Hepatocyte (in vitro differentiated cells): ENCODE measurements around the gene GPR84.

Source experiments
- EZH2 ChIP-seq: fragments of 200-600 bp; sonication (generic); IDR thresholded peaks from 2 replicates; pipeline ENCODE4 v1.6.1; 2016; ENCODE audit warnings: antibody characterized with exemption, mild to moderate bottlenecking, borderline replicate concordance
- TF ChIP-seq, protein P1 (sequence below): fragments of 200-600 bp; sonication (generic); IDR thresholded peaks from 2 replicates; pipeline ENCODE4 v1.5.1; 2016; ENCODE audit warnings: antibody characterized with exemption, mild to moderate bottlenecking; ENCODE audit not compliant: poor library complexity

DNA sequence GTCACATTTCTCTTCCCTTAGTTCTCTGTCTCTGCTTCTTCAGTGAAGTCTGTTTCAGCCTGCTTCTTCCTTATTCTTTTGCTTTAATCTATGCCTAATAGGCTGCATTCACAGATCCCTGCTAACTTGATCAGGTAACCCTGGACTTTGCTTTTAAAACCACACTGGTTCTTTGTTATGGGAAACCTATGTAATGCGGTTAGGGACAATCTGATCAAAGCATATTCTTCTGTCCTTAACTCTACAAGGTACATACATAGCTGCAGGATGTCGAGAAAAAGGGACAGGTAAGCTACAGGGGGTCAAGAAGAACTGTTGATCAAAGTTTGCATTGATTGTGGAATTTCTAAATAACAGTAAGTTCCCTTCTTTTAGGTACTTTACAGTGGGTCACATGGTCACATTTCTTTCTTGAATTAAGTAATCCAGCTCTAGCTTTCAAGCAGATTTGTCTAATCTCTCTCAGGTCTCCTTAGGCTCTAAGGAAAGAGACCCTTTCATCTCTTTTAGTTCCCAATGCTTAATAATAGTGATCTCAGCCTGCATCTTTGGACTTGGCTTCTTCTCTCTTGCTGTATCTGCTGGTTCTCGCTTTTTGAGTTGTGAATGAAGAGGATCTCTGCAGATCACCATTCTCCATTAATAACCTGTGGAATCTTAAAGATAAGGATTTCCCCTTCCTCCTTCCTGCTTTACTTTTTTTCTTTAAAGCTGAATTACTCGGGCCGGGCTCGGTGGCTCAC lies 35.5 kb downstream of the GPR84 start:
- TF ChIP-seq, protein P1, sequence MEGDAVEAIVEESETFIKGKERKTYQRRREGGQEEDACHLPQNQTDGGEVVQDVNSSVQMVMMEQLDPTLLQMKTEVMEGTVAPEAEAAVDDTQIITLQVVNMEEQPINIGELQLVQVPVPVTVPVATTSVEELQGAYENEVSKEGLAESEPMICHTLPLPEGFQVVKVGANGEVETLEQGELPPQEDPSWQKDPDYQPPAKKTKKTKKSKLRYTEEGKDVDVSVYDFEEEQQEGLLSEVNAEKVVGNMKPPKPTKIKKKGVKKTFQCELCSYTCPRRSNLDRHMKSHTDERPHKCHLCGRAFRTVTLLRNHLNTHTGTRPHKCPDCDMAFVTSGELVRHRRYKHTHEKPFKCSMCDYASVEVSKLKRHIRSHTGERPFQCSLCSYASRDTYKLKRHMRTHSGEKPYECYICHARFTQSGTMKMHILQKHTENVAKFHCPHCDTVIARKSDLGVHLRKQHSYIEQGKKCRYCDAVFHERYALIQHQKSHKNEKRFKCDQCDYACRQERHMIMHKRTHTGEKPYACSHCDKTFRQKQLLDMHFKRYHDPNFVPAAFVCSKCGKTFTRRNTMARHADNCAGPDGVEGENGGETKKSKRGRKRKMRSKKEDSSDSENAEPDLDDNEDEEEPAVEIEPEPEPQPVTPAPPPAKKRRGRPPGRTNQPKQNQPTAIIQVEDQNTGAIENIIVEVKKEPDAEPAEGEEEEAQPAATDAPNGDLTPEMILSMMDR = no peak
- no peak for TF ChIP-seq EZH2
